ENCODE data around the gene UBTD1. TPM values are rescaled to one million over a fixed set of nuclear protein-coding genes. Genes with fewer than 3 reads are reported as not detected.

UBTD1 gene
- total and polyA plus RNA-seq, 10 of the 15 experiments (the other 5 are each of a cell fraction or from before 2014, with no cell fraction given): 0.04 to 1.5 (median 1.2) TPM; not detected in 1

GRCh38 chr10:97459111-97459510 lies 39.6 kb upstream of the UBTD1 start:
- no peaks in the 10 kb centered on the region for H3K9me3 ChIP-seq (replicated peaks; ENCODE audit: control insufficient read depth, insufficient read depth, low read length)
- ChIA-PET POLR2A (interaction anchor here (1.0 kb wide), 1 partner anchor 14 kb away, joined by 3 read pairs; no protein-coding TSS in a partner anchor), RAD21 (ENCODE audit: unreplicated experiment) (interaction anchor here (1.0 kb wide), 1 partner anchor 94 kb away, joined by 4 read pairs; no protein-coding TSS in a partner anchor), SMC1A (ENCODE audit: uncharacterized antibody, unreplicated experiment) (interaction anchor here (0.6 kb wide), 1 partner anchor 92 kb away, joined by 3 read pairs; no protein-coding TSS in a partner anchor), CTCF (interaction anchor here (1.1 kb wide), 2 partner anchors 94 to 153 kb away, joined by 3 read pairs; no protein-coding TSS in a partner anchor)
- no peaks in the 10 kb centered on the region for H3K4me1 ChIP-seq (ENCODE audit: control insufficient read depth, insufficient read depth, low read length)
- no peaks in the 10 kb centered on the region for H4K20me1 ChIP-seq (ENCODE audit: control insufficient read depth, insufficient read depth)
- FAIRE-seq: no peak
- H3K36me3 ChIP-seq (ENCODE audit: control insufficient read depth in 2 of 2, insufficient read depth in 2 of 2, low read length in 1 of 2): peaks cover 25 to 50% of the 10 kb centered on the region in 2 experiments
- TF ChIP-seq BCL11A (IDR thresholded peaks at IDR 0.05; ENCODE audit: low read depth, low read length) (no peak), POLR2AphosphoS2 (IDR thresholded peaks at IDR 0.05; ENCODE audit: low read depth, low read length) (no peak), REST (IDR thresholded peaks at IDR 0.05; ENCODE audit: low read depth, low read length) (no peak), EP300 (IDR thresholded peaks at IDR 0.05; ENCODE audit: borderline replicate concordance in 1 of 2, control insufficient read depth in 1 of 2, low read depth in 2 of 2, low read length in 2 of 2) (no peak), MEF2A (IDR thresholded peaks at IDR 0.05; ENCODE audit: insufficient read depth, low read depth, low read length) (no peak), NBN (IDR thresholded peaks at IDR 0.05) (no peak), NR2F1 (conservative IDR thresholded peaks at IDR 0.05) (no peak), CEBPB (IDR thresholded peaks at IDR 0.05; ENCODE audit: borderline replicate concordance in 1 of 2, low read depth in 2 of 2, low read length in 2 of 2) (no peak), IKZF1 (conservative IDR thresholded peaks at IDR 0.05) (no peak), EED (IDR thresholded peaks at IDR 0.05; ENCODE audit: low read depth) (no peak), BRCA1 (IDR thresholded peaks at IDR 0.05; ENCODE audit: low read depth, low read length) (no peak), KLF5 (IDR thresholded peaks at IDR 0.05; ENCODE audit: partially characterized antibody) (no peak)
- no peaks in the 10 kb centered on the region for H3K27me3 ChIP-seq (replicated peaks in 1 of 2; ENCODE audit: control insufficient read depth in 2 of 2, insufficient read depth in 2 of 2, low read length in 1 of 2)
- 99% methylated on average over 7 of the region's 7 CpGs for WGBS (ENCODE audit: insufficient coverage, insufficient replicate concordance, low lambda C conversion rate, missing lambda C conversion rate)
- in situ Hi-C loops (cut with MboI): no loop called here
- BruUV-seq (replicated peaks): no TSS peak
- H2AFZ ChIP-seq (ENCODE audit: control insufficient read depth, low read depth, low read length): no peak overlapping the region
- no peak for DNase-seq (ENCODE audit: low read depth, low spot score)
- H3K4me2 ChIP-seq (ENCODE audit: control insufficient read depth, insufficient read depth): no peak overlapping the region
- H3K79me2 ChIP-seq (ENCODE audit: control insufficient read depth, insufficient read depth, low read length): no peaks in the 10 kb centered on the region
- no peak for ATAC-seq
- intact Hi-C loops (cut with micrococcal nuclease; ENCODE audit: unreplicated experiment): no loop called here
- H3K4me3 ChIP-seq: no peak overlapping the region
- H3K9ac ChIP-seq (ENCODE audit: control insufficient read depth, insufficient read depth, low read length): no peak overlapping the region
- no peak overlapping the region for H3K27ac ChIP-seq (ENCODE audit: control insufficient read depth, insufficient read depth)

Data from GM12878 (cell line).